GM19455 (cell line): ENCODE measurements around the gene PHF21A.
A peak's percentile ranks its signal among the peaks of the same experiment; 100 is the strongest.

Experiments used
- ATAC-seq: cut with Tn5 transposase; IDR thresholded peaks from one replicate; pipeline ENCODE4 v1.9.1; 2021; ENCODE audit not compliant: unreplicated experiment

Gene PHF21A

GRCh38 chr11:46121301-46121723 is at the start of gene PHF21A:
Gene PHF21A, minus strand, starts transcription at chr11:46121454. Its CDS starts 37,235 bp downstream, at chr11:46084219.
- peak; percentile 53 for ATAC-seq

GRCh38 chr11:46170797-46171196 is 49.5 kb upstream of the PHF21A start:
- no peak for ATAC-seq

- ATAC-seq, result no peak
These were observed 41.4 kb upstream of the PHF21A start for GRCh38 chr11:46162700-46163099.

- ATAC-seq, result no peak
These were observed 39.9 kb upstream of the PHF21A start for GRCh38 chr11:46161201-46161600.

GRCh38 chr11:46160100-46160499 is 38.8 kb upstream of the PHF21A start:
- no peak for ATAC-seq

GRCh38 chr11:46159680-46160079 is 38.4 kb upstream of the PHF21A start:
- ATAC-seq, result no peak

- no peak for ATAC-seq
These were observed 28.6 kb upstream of the PHF21A start for GRCh38 chr11:46149826-46150225.

- ATAC-seq, result no peak
These were observed 28.1 kb upstream of the PHF21A start for GRCh38 chr11:46149342-46149741.

- ATAC-seq, result no peak
These were observed 23.5 kb upstream of the PHF21A start for GRCh38 chr11:46144741-46145140.

GRCh38 chr11:46143049-46143806 is 22.0 kb upstream of the PHF21A start:
- no peak for ATAC-seq

GRCh38 chr11:46142561-46142960 is 21.3 kb upstream of the PHF21A start:
- ATAC-seq, result no peak

- no peak for ATAC-seq
These were observed 20.3 kb upstream of the PHF21A start for GRCh38 chr11:46141597-46141996.

- no peak for ATAC-seq
These were observed 13.3 kb upstream of the PHF21A start for GRCh38 chr11:46134540-46134939.

- ATAC-seq, result no peak
These were observed 12.8 kb upstream of the PHF21A start for GRCh38 chr11:46134061-46134460.

- no peak for ATAC-seq
These were observed 11.9 kb upstream of the PHF21A start for GRCh38 chr11:46133119-46133518.

GRCh38 chr11:46130286-46130940 is 9.2 kb upstream of the PHF21A start:
- ATAC-seq, result no peak

- ATAC-seq, result no peak
These were observed 7.9 kb upstream of the PHF21A start for GRCh38 chr11:46129133-46129532.

- no peak for ATAC-seq
These were observed 5.9 kb upstream of the PHF21A start for GRCh38 chr11:46127150-46127638.

- ATAC-seq, result no peak
These were observed 4.0 kb upstream of the PHF21A start for GRCh38 chr11:46125284-46125683.

- no peak for ATAC-seq
These were observed 1.9 kb upstream of the PHF21A start for GRCh38 chr11:46122945-46123715.

- peak; percentile 43 for ATAC-seq
These were observed 647 bp upstream of the PHF21A start for GRCh38 chr11:46121724-46122477.
